Measurements from ENCODE around the gene COP1.

Gene COP1

GRCh38 chr1:176201568-176201967 is 5.5 kb downstream of the COP1 start:
- no peak for DNase-seq (ENCODE audit: low read depth in 2 of 3, low spot score in 1 of 3)

- DNase-seq (ENCODE audit: low read depth in 2 of 3, low spot score in 1 of 3) = no peak
Observed at GRCh38 chr1:176199707-176200106, 7.4 kb downstream of the COP1 start.

GRCh38 chr1:176198413-176198812 is 8.7 kb downstream of the COP1 start:
- DNase-seq (ENCODE audit: low read depth in 2 of 3, low spot score in 1 of 3) = no peak

- no peak for DNase-seq (ENCODE audit: low read depth in 2 of 3, low spot score in 1 of 3)
Observed at GRCh38 chr1:176196728-176197127, 10.4 kb downstream of the COP1 start.

GRCh38 chr1:176195547-176195946 is 11.5 kb downstream of the COP1 start:
- no peak for DNase-seq (ENCODE audit: low read depth in 2 of 3, low spot score in 1 of 3)

- DNase-seq (ENCODE audit: low read depth in 2 of 3, low spot score in 1 of 3) = no peak
Observed at GRCh38 chr1:176193663-176194062, 13.4 kb downstream of the COP1 start.

GRCh38 chr1:176193023-176193422 is 14.1 kb downstream of the COP1 start:
- DNase-seq (ENCODE audit: low read depth in 2 of 3, low spot score in 1 of 3) = no peak

GRCh38 chr1:176188604-176189003 is 18.5 kb downstream of the COP1 start:
- DNase-seq (ENCODE audit: low read depth in 2 of 3, low spot score in 1 of 3) = no peak

GRCh38 chr1:176187001-176187400 is 20.1 kb downstream of the COP1 start:
- no peak for DNase-seq (ENCODE audit: low read depth in 2 of 3, low spot score in 1 of 3)

GRCh38 chr1:176183618-176184017 is 23.5 kb downstream of the COP1 start:
- DNase-seq (ENCODE audit: low read depth in 2 of 3, low spot score in 1 of 3) = no peak

- DNase-seq (ENCODE audit: low read depth in 2 of 3, low spot score in 1 of 3) = no peak
Observed at GRCh38 chr1:176178316-176178715, 28.8 kb downstream of the COP1 start.

- no peak for DNase-seq (ENCODE audit: low read depth in 2 of 3, low spot score in 1 of 3)
Observed at GRCh38 chr1:176177764-176178163, 29.3 kb downstream of the COP1 start.

- no peak for DNase-seq (ENCODE audit: low read depth in 2 of 3, low spot score in 1 of 3)
Observed at GRCh38 chr1:176174108-176174507, 33.0 kb downstream of the COP1 start.

GRCh38 chr1:176172215-176172614 is 34.9 kb downstream of the COP1 start:
- DNase-seq (ENCODE audit: low read depth in 2 of 3, low spot score in 1 of 3) = no peak

- no peak for DNase-seq (ENCODE audit: low read depth in 2 of 3, low spot score in 1 of 3)
Observed at GRCh38 chr1:176167210-176167609, 39.9 kb downstream of the COP1 start.

- no peak for DNase-seq (ENCODE audit: low read depth in 2 of 3, low spot score in 1 of 3)
Observed at GRCh38 chr1:176165573-176165972, 41.5 kb downstream of the COP1 start.

GRCh38 chr1:176164014-176164678 is 42.9 kb downstream of the COP1 start:
- no peak for DNase-seq (ENCODE audit: low read depth in 2 of 3, low spot score in 1 of 3)

GRCh38 chr1:176159993-176160392 is 47.1 kb downstream of the COP1 start:
- no peak for DNase-seq (ENCODE audit: low read depth in 2 of 3, low spot score in 1 of 3)

- no peak for DNase-seq (ENCODE audit: low read depth in 2 of 3, low spot score in 1 of 3)
Observed at GRCh38 chr1:176157995-176158394, 49.1 kb downstream of the COP1 start.

GRCh38 chr1:176149939-176150807 is 56.9 kb downstream of the COP1 start:
- no peak for DNase-seq (ENCODE audit: low read depth in 2 of 3, low spot score in 1 of 3)

GRCh38 chr1:176144526-176144925 is 62.6 kb downstream of the COP1 start:
- DNase-seq (ENCODE audit: low read depth in 2 of 3, low spot score in 1 of 3) = no peak

- DNase-seq (ENCODE audit: low read depth in 2 of 3, low spot score in 1 of 3) = no peak
Observed at GRCh38 chr1:176142973-176143372, 64.1 kb downstream of the COP1 start.

- no peak for DNase-seq (ENCODE audit: low read depth in 2 of 3, low spot score in 1 of 3)
Observed at GRCh38 chr1:176141449-176141848, 65.6 kb downstream of the COP1 start.

All from stimulated activated CD4-positive, alpha-beta T cell treated with anti-CD3 and anti-CD28 coated beads, Interleukin-12 subunit alpha, Interleukin-12 subunit beta, amount 100 ng/mL, for 48 hours (primary cell).